Left ventricle myocardium inferior (tissue), 1 donor: ENCODE data around the gene FASTKD1. TPM values are rescaled to one million over a fixed set of nuclear protein-coding genes. Genes with fewer than 3 reads are reported as not detected.

Experiments used
- DNase-seq: peaks from one replicate; pipeline ENCODE4 v3.0.0-alpha.2; 2020
- H3K27ac ChIP-seq: fragments of 200-600 bp; replicated peaks from 2 replicates; pipeline ENCODE4 v1.8.0; 2021
- H3K27me3 ChIP-seq: fragments of 200-600 bp; 2 replicates; pipeline ENCODE4 v1.8.0; 2021; ENCODE audit warnings: low read depth
- H3K36me3 ChIP-seq: fragments of 200-600 bp; 2 replicates; pipeline ENCODE4 v1.8.0; 2021
- H3K4me1 ChIP-seq: fragments of 200-600 bp; 2 replicates; pipeline ENCODE4 v1.8.0; 2021
- H3K4me3 ChIP-seq: fragments of 200-600 bp; 2 replicates; pipeline ENCODE4 v1.8.0; 2021; ENCODE audit warnings: mild to moderate bottlenecking, moderate library complexity
- H3K9me3 ChIP-seq: fragments of 200-600 bp; replicated peaks from 2 replicates; pipeline ENCODE4 v1.8.0; 2021
- CTCF ChIP-seq: fragments of 200-600 bp; IDR thresholded peaks from 2 replicates; pipeline ENCODE4 v1.8.0; 2021; ENCODE audit warnings: antibody characterized with exemption, mild to moderate bottlenecking, borderline replicate concordance
- intact Hi-C: fragments of 100-400 bp; cut with micrococcal nuclease; formaldehyde crosslinking; loops from one replicate; pipeline ENCODE4 v1.11.0; 2022
- total RNA-seq: library from RNA; stranded (reverse); fragmentation: NEBNext Ultra II Directional; extraction: Animal tissue kit (Norgen Biotek cat#: 25700); gene quantifications from one replicate; pipeline ENCODE4 v1.2.1, GENCODE V29; 2021
- donor health status: DM: no; HTN: yes; CAD: no; lungs with severe emphysema.

Gene FASTKD1
- total RNA-seq, 1 donor from 2014 or later = 121 TPM

GRCh38 chr2:169504651-169505050, 69.0 kb downstream of the FASTKD1 start:
- peaks cover 50% of the 10 kb centered on the region for H3K36me3 ChIP-seq
- no peak overlapping the region for H3K4me3 ChIP-seq
- no peak for DNase-seq
- TF ChIP-seq CTCF = no peak
- H3K27me3 ChIP-seq = no peaks in the 10 kb centered on the region
- intact Hi-C loops = no loop called here
- peaks cover 9% of the 10 kb centered on the region for H3K4me1 ChIP-seq
- no peaks in the 10 kb centered on the region for H3K9me3 ChIP-seq
- no peak overlapping the region for H3K27ac ChIP-seq

- Histone ChIP-seq H3K27ac (no peak overlapping the region), H3K4me3 (no peak overlapping the region), H3K4me1 (no peaks in the 10 kb centered on the region), H3K36me3 (peaks cover 33% of the 10 kb centered on the region), H3K9me3 (no peaks in the 10 kb centered on the region), H3K27me3 (no peaks in the 10 kb centered on the region)
- no peak for DNase-seq
- no peak for TF ChIP-seq CTCF
- intact Hi-C loops = no loop called here
These were observed 78.2 kb downstream of the FASTKD1 start for GRCh38 chr2:169495310-169495928.

GRCh38 chr2:169493360-169493759, 80.3 kb downstream of the FASTKD1 start:
- intact Hi-C loops = no loop called here
- no peak for TF ChIP-seq CTCF
- H3K36me3 ChIP-seq = peaks cover 34% of the 10 kb centered on the region

GRCh38 chr2:169491378-169491777, 82.3 kb downstream of the FASTKD1 start:
- no peak for DNase-seq
- no peaks in the 10 kb centered on the region for H3K4me1 ChIP-seq
- no peaks in the 10 kb centered on the region for H3K27me3 ChIP-seq
- H3K4me3 ChIP-seq = no peak overlapping the region
- peaks cover 40% of the 10 kb centered on the region for H3K36me3 ChIP-seq
- no peak overlapping the region for H3K27ac ChIP-seq
- TF ChIP-seq CTCF = no peak
- intact Hi-C loops = no loop called here
- H3K9me3 ChIP-seq = no peaks in the 10 kb centered on the region

More at GRCh38 chr2:169493360-169493759, 80.3 kb downstream of the FASTKD1 start:
- Histone ChIP-seq H3K4me3 (no peak overlapping the region), H3K27ac (no peak overlapping the region), H3K4me1 (no peaks in the 10 kb centered on the region), H3K9me3 (no peaks in the 10 kb centered on the region), H3K27me3 (no peaks in the 10 kb centered on the region)
- no peak for DNase-seq

GRCh38 chr2:169490834-169491233, 82.8 kb downstream of the FASTKD1 start:
- Histone ChIP-seq H3K4me1 (no peaks in the 10 kb centered on the region), H3K9me3 (no peaks in the 10 kb centered on the region), H3K27me3 (no peaks in the 10 kb centered on the region), H3K27ac (no peak overlapping the region), H3K36me3 (peaks cover 38% of the 10 kb centered on the region), H3K4me3 (no peak overlapping the region)
- intact Hi-C loops = no loop called here
- TF ChIP-seq CTCF = no peak
- no peak for DNase-seq
